Colonic mucosa (tissue), 4 donors: ENCODE measurements around the gene MAP2. TPM values are rescaled to one million over a fixed set of nuclear protein-coding genes. Genes with fewer than 3 reads are reported as not detected.

Source experiments
- DNase-seq: peaks from one replicate; pipeline ENCODE4 v3.0.0-alpha.2; 2020
- H3K27ac ChIP-seq: fragments of 200-600 bp; one replicate; pipeline ENCODE4 v1.8.0; 2021
- H3K27me3 ChIP-seq: fragments of 200-600 bp; one replicate; pipeline ENCODE4 v1.8.0; 2021
- H3K36me3 ChIP-seq: fragments of 200-600 bp; one replicate; pipeline ENCODE4 v1.8.0; 2021
- H3K4me1 ChIP-seq: fragments of 200-600 bp; one replicate; pipeline ENCODE4 v1.8.0; 2021; ENCODE audit warnings: mild to moderate bottlenecking
- H3K4me3 ChIP-seq: fragments of 200-600 bp; one replicate; pipeline ENCODE4 v1.8.0; 2021
- H3K9ac ChIP-seq, 2 donors: one replicate each; pipeline ENCODE4 v1.7.0; 2013; ENCODE audit warnings: control low read depth in 2 of 2, low read depth in 2 of 2, low read length in 2 of 2
- H3K9me3 ChIP-seq: fragments of 200-600 bp; one replicate; pipeline ENCODE4 v1.8.0; 2021
- intact Hi-C: fragments of 100-400 bp; cut with DNase I; formaldehyde crosslinking; loops from one replicate; pipeline ENCODE4 v1.14.1; 2022
- total RNA-seq, 2 donors: library from RNA; stranded (reverse); fragmentation: NEBNext Ultra II Directional in 1 of 2; extraction: Animal tissue kit (Norgen Biotek cat#: 25700) in 1 of 2; gene quantifications; one replicate each; pipeline ENCODE4 v1.2.1, GENCODE V29; 2021
- TF ChIP-seq, protein P1 (sequence below): fragments of 200-600 bp; IDR thresholded peaks from one replicate; pipeline ENCODE4 v1.8.0; 2022; ENCODE audit warnings: antibody characterized with exemption, mild to moderate bottlenecking
- donor health status: healthy.
- donor health status: DM: no; HTN: no; CAD: no.
- donor health status: DM: no; HTN: no; CAD: no.

The MAP2 gene
- total RNA-seq, 2 donors from 2014 or later: 0.84 to 1.4 TPM

DNA sequence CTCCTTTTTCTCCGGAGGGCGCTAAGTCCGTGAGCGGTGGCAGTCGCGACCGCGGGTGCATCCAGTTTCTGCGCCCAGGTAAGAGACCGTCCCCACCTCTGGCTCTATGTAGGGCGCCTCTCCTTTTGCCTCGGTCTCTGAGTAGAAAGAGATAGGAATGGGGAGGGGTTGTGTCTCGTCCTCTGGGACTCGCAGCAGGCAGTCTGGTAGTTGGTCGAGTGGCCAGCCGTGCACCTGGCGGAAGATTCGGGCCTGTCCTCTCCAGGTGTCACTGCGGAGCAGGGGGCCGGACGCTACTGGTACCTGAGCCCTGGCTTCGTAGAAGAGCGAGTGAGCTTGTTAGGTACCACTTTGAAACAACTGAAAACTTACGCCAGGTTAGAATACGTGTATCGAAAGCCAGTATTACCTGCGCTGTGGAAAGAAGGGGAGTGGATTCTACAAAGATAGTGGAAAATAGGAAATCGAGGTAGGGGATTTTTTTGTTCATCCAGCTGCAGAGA is 403 bp downstream of the MAP2 start:
- Histone ChIP-seq H3K36me3 (no peaks in the 10 kb centered on the region), H3K4me1 (no peaks in the 10 kb centered on the region), H3K27me3 (no peaks in the 10 kb centered on the region), H3K9ac (peak overlapping the region in 1 of 2 donors; percentile 6), H3K9me3 (no peaks in the 10 kb centered on the region), H3K27ac (no peak overlapping the region), H3K4me3 (peak overlapping the region; percentile 40)
- peak; percentile 17 for DNase-seq
- intact Hi-C loops: loop anchor here (10.0 kb wide), 1 partner anchor 151 kb away; no protein-coding TSS in a partner anchor
- TF ChIP-seq, protein P1, sequence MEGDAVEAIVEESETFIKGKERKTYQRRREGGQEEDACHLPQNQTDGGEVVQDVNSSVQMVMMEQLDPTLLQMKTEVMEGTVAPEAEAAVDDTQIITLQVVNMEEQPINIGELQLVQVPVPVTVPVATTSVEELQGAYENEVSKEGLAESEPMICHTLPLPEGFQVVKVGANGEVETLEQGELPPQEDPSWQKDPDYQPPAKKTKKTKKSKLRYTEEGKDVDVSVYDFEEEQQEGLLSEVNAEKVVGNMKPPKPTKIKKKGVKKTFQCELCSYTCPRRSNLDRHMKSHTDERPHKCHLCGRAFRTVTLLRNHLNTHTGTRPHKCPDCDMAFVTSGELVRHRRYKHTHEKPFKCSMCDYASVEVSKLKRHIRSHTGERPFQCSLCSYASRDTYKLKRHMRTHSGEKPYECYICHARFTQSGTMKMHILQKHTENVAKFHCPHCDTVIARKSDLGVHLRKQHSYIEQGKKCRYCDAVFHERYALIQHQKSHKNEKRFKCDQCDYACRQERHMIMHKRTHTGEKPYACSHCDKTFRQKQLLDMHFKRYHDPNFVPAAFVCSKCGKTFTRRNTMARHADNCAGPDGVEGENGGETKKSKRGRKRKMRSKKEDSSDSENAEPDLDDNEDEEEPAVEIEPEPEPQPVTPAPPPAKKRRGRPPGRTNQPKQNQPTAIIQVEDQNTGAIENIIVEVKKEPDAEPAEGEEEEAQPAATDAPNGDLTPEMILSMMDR: no peak

DNA sequence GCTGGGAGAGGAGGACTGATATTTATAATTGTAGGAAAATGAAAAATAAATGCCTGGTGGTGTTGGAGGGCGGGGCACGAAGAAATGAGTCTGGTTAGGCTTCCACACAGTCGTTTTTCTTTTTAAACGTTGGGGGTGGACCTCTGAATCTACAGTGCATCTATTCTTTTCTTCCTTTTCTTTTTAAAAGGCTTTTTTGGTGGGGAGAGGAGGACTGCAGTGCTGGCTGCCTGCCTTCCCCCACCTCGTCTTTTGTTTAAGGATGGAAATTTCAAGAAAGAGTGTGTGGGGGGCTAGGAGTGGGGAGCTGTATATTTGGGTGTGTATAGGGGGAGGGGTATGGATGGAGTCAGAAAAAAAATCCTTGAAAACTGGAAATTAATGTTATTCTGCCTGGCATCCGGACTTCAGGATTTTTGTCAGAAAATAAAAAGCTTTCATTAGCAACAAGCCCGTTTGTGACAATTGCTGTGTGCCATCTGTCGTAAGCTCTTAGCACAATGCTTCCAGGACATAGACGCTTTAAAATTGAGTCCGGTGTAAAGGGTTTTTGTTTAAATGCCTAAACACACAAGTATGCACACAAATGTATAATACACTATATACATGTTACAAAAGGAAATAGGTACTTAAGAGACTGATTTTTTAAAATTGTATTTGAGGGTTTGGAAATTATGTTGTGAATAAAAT is 1.1 kb downstream of the MAP2 start:
- H3K9me3 ChIP-seq: no peaks in the 10 kb centered on the region
- DNase-seq: no peak
- H3K4me3 ChIP-seq: peak overlapping the region; percentile 40
- no peaks in the 10 kb centered on the region for H3K27me3 ChIP-seq
- H3K9ac ChIP-seq: no peak overlapping the region
- H3K36me3 ChIP-seq: no peaks in the 10 kb centered on the region
- intact Hi-C loops: loop anchor here (10.0 kb wide), 1 partner anchor 150 kb away; no protein-coding TSS in a partner anchor
- no peak overlapping the region for H3K27ac ChIP-seq
- TF ChIP-seq, protein P1: no peak
- no peaks in the 10 kb centered on the region for H3K4me1 ChIP-seq

DNA sequence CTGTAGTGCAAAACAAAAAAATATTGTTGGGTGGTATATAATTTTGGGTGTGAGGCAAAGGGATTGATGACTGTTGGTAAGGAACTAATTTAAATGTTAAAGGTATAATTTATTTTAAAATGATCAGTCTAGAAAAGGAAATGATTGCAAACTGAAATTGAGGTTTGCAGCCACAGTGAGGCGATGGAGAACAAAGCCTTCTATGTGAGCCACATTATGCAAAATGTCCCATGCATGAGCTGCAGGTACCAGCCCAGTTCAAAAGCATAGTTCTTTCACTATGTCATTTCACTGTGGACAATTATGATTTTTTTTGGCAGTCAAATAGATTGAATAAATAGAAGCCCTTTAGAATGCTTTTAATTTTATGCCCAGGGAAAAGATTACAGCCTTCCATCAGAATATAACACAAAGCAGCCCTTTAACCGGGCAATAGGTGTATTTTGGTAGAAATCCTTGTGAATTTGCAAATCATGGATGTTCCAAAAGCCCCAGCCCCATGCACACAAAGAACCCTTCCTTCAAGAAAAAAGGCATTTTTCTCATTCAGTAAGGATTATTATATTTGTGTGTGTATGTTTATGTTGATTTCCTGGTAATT is 1.7 kb downstream of the MAP2 start:
- no peak overlapping the region for H3K4me3 ChIP-seq
- no peaks in the 10 kb centered on the region for H3K9me3 ChIP-seq
- DNase-seq: no peak
- no peak overlapping the region for H3K27ac ChIP-seq
- no peaks in the 10 kb centered on the region for H3K36me3 ChIP-seq
- H3K9ac ChIP-seq: no peak overlapping the region
- no peaks in the 10 kb centered on the region for H3K27me3 ChIP-seq
- TF ChIP-seq, protein P1: no peak
- H3K4me1 ChIP-seq: no peaks in the 10 kb centered on the region
- intact Hi-C loops: loop anchor here (10.0 kb wide), 1 partner anchor 149 kb away; no protein-coding TSS in a partner anchor

DNA sequence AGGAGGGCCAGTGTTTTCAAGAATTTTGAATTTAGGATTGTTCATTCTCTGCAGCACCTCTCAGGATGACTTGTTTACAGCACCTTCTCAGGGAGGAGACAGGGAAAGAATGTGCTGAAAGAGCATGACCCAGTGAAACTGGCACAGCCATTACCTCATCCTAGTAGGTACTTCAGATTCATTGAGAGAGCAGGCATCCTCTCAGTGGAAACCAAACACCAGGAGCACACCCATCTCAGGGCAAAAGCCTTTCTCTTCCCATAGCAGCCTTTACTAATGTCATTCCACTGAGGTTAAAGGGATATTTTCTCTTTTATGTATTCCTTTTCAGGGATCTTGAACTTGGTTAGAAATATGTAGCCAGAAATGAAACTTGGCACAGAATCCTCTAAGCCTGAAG is 2.6 kb downstream of the MAP2 start:
- H3K4me3 ChIP-seq: no peak overlapping the region
- intact Hi-C loops: loop anchor here (10.0 kb wide), 1 partner anchor 148 kb away; no protein-coding TSS in a partner anchor
- H3K27ac ChIP-seq: no peak overlapping the region
- H3K9me3 ChIP-seq: no peaks in the 10 kb centered on the region
- no peak for DNase-seq
- H3K36me3 ChIP-seq: no peaks in the 10 kb centered on the region
- TF ChIP-seq, protein P1: no peak
- H3K27me3 ChIP-seq: no peaks in the 10 kb centered on the region
- no peak overlapping the region for H3K9ac ChIP-seq
- no peaks in the 10 kb centered on the region for H3K4me1 ChIP-seq

DNA sequence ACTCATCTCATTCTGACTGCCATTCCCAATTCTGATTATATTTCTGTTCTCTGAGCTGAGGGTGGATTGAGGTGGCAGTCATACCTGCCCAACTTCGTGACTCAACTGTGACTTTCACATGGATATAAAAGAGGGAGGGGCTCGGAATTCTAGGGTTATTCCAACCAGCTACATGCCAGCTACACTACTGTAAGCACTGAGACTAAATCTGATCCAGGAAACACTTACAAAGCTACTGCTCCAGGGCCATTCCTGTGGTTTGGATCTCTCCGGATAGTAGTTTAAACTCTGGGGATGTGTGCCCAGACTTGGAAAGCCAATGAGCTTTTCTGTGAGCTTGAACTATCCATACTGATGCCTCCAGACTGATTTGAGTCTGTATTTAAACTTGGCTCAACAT is 7.9 kb downstream of the MAP2 start:
- H3K36me3 ChIP-seq: no peaks in the 10 kb centered on the region
- no peak overlapping the region for H3K4me3 ChIP-seq
- DNase-seq: no peak
- TF ChIP-seq, protein P1: no peak
- no peaks in the 10 kb centered on the region for H3K27me3 ChIP-seq
- no peaks in the 10 kb centered on the region for H3K4me1 ChIP-seq
- intact Hi-C loops: no loop called here
- no peaks in the 10 kb centered on the region for H3K9me3 ChIP-seq
- H3K27ac ChIP-seq: no peak overlapping the region
- H3K9ac ChIP-seq: no peak overlapping the region
